GM23338 (cell line): ENCODE results near the gene CFAP53.

ENCODE experiments used
- EZH2 ChIP-seq: fragments of 200-600 bp; sonication (generic); IDR thresholded peaks from one replicate; pipeline ENCODE4 v1.8.0; 2017; ENCODE audit warnings: antibody characterized with exemption, mild to moderate bottlenecking, low read depth; ENCODE audit not compliant: unreplicated experiment
- EZH2phosphoT487 ChIP-seq: fragments of 200-600 bp; sonication (generic); IDR thresholded peaks from one replicate; pipeline ENCODE4 v1.8.1; 2018; ENCODE audit warnings: antibody characterized with exemption; ENCODE audit not compliant: unreplicated experiment
- JUNB ChIP-seq: IDR thresholded peaks from one replicate; pipeline ENCODE4 v1.6.1; 2016; ENCODE audit warnings: antibody characterized with exemption; ENCODE audit not compliant: unreplicated experiment
- POLR2AphosphoS5 ChIP-seq: IDR thresholded peaks from 2 replicates; pipeline ENCODE4 v1.6.1; 2016; ENCODE audit warnings: antibody characterized with exemption, low read depth
- TF ChIP-seq, protein P1 (sequence below), 2 experiments: fragments of 200-600 bp in 1 of 2; sonication (generic) in 1 of 2; conservative IDR thresholded peaks; 2 replicates each; pipeline versions ENCODE4 v1.5.1 to v1.6.1; 2016 to 2017; ENCODE audit warnings: antibody characterized with exemption in 2 of 2, low read depth in 2 of 2, mild to moderate bottlenecking in 2 of 2, moderate library complexity in 1 of 2
- TF ChIP-seq, protein P2 (sequence below): fragments of 250-450 bp; sonication (Bioruptor Pico); IDR thresholded peaks from 2 replicates; pipeline ENCODE4 v1.5.0; 2020; ENCODE audit warnings: mild to moderate bottlenecking, moderate library complexity
- TF ChIP-seq, protein P3 (sequence below): IDR thresholded peaks from one replicate; pipeline ENCODE4 v1.6.1; 2018; ENCODE audit warnings: antibody characterized with exemption; ENCODE audit not compliant: unreplicated experiment

DNA sequence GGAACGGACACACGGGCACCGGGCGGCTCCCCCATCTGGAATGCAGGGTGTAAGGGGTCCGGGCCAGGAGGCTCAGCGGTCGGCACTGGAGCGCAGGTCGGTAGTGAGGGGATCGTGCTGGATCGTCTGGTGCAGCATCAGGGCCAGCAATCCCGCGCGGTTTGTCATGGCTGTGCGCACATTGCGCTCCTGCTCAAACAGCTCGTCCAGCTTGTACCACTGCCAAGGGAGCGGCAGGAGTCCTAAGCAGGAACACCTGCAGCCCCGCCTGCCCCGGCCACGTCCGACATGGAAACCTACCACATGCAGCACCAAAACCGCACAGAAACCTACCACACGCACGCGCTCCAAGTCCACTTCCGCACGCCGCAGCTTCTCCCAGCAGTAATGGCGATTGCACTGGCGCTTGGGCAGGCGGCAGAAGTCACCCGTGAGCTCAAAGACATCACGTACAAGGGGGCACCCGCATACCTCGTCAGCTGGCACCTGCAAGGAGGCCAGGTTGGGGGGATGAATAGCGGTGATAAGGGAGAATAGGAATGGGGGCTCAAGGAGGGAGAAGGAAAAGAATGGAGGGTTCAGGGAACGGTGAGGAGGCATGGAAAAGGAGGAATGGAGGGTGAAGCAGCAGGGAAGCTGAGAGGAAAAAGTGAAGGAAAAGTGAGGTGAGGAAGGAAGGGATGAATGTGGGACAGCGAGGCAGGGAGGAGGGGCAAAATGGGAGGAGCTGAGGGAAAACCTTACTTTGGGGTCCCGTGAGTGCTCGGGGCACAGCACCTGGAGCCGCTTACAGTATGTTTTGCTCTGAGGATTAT, 16.4 kb upstream of the CFAP53 start:
- TF ChIP-seq, protein P1, sequence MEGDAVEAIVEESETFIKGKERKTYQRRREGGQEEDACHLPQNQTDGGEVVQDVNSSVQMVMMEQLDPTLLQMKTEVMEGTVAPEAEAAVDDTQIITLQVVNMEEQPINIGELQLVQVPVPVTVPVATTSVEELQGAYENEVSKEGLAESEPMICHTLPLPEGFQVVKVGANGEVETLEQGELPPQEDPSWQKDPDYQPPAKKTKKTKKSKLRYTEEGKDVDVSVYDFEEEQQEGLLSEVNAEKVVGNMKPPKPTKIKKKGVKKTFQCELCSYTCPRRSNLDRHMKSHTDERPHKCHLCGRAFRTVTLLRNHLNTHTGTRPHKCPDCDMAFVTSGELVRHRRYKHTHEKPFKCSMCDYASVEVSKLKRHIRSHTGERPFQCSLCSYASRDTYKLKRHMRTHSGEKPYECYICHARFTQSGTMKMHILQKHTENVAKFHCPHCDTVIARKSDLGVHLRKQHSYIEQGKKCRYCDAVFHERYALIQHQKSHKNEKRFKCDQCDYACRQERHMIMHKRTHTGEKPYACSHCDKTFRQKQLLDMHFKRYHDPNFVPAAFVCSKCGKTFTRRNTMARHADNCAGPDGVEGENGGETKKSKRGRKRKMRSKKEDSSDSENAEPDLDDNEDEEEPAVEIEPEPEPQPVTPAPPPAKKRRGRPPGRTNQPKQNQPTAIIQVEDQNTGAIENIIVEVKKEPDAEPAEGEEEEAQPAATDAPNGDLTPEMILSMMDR (conservative IDR thresholded peaks at IDR 0.05; ENCODE audit: low read depth in 2 of 2) = no peak
- TF ChIP-seq, protein P2, sequence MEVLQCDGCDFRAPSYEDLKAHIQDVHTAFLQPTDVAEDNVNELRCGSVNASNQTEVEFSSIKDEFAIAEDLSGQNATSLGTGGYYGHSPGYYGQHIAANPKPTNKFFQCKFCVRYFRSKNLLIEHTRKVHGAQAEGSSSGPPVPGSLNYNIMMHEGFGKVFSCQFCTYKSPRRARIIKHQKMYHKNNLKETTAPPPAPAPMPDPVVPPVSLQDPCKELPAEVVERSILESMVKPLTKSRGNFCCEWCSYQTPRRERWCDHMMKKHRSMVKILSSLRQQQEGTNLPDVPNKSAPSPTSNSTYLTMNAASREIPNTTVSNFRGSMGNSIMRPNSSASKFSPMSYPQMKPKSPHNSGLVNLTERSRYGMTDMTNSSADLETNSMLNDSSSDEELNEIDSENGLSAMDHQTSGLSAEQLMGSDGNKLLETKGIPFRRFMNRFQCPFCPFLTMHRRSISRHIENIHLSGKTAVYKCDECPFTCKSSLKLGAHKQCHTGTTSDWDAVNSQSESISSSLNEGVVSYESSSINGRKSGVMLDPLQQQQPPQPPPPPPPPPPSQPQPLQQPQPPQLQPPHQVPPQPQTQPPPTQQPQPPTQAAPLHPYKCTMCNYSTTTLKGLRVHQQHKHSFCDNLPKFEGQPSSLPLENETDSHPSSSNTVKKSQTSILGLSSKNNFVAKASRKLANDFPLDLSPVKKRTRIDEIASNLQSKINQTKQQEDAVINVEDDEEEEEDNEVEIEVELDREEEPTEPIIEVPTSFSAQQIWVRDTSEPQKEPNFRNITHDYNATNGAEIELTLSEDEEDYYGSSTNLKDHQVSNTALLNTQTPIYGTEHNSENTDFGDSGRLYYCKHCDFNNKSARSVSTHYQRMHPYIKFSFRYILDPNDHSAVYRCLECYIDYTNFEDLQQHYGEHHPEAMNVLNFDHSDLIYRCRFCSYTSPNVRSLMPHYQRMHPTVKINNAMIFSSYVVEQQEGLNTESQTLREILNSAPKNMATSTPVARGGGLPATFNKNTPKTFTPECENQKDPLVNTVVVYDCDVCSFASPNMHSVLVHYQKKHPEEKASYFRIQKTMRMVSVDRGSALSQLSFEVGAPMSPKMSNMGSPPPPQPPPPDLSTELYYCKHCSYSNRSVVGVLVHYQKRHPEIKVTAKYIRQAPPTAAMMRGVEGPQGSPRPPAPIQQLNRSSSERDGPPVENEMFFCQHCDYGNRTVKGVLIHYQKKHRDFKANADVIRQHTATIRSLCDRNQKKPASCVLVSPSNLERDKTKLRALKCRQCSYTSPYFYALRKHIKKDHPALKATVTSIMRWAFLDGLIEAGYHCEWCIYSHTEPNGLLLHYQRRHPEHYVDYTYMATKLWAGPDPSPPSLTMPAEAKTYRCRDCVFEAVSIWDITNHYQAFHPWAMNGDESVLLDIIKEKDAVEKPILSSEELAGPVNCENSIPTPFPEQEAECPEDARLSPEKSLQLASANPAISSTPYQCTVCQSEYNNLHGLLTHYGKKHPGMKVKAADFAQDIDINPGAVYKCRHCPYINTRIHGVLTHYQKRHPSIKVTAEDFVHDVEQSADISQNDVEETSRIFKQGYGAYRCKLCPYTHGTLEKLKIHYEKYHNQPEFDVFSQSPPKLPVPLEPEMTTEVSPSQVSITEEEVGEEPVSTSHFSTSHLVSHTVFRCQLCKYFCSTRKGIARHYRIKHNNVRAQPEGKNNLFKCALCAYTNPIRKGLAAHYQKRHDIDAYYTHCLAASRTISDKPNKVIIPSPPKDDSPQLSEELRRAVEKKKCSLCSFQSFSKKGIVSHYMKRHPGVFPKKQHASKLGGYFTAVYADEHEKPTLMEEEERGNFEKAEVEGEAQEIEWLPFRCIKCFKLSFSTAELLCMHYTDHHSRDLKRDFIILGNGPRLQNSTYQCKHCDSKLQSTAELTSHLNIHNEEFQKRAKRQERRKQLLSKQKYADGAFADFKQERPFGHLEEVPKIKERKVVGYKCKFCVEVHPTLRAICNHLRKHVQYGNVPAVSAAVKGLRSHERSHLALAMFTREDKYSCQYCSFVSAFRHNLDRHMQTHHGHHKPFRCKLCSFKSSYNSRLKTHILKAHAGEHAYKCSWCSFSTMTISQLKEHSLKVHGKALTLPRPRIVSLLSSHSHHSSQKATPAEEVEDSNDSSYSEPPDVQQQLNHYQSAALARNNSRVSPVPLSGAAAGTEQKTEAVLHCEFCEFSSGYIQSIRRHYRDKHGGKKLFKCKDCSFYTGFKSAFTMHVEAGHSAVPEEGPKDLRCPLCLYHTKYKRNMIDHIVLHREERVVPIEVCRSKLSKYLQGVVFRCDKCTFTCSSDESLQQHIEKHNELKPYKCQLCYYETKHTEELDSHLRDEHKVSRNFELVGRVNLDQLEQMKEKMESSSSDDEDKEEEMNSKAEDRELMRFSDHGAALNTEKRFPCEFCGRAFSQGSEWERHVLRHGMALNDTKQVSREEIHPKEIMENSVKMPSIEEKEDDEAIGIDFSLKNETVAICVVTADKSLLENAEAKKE (CRISPR knock-in tag) = no peak
- TF ChIP-seq POLR2AphosphoS5 (no peak), EZH2phosphoT487 (no peak), EZH2 (no peak), JUNB (no peak)
- TF ChIP-seq, protein P3, sequence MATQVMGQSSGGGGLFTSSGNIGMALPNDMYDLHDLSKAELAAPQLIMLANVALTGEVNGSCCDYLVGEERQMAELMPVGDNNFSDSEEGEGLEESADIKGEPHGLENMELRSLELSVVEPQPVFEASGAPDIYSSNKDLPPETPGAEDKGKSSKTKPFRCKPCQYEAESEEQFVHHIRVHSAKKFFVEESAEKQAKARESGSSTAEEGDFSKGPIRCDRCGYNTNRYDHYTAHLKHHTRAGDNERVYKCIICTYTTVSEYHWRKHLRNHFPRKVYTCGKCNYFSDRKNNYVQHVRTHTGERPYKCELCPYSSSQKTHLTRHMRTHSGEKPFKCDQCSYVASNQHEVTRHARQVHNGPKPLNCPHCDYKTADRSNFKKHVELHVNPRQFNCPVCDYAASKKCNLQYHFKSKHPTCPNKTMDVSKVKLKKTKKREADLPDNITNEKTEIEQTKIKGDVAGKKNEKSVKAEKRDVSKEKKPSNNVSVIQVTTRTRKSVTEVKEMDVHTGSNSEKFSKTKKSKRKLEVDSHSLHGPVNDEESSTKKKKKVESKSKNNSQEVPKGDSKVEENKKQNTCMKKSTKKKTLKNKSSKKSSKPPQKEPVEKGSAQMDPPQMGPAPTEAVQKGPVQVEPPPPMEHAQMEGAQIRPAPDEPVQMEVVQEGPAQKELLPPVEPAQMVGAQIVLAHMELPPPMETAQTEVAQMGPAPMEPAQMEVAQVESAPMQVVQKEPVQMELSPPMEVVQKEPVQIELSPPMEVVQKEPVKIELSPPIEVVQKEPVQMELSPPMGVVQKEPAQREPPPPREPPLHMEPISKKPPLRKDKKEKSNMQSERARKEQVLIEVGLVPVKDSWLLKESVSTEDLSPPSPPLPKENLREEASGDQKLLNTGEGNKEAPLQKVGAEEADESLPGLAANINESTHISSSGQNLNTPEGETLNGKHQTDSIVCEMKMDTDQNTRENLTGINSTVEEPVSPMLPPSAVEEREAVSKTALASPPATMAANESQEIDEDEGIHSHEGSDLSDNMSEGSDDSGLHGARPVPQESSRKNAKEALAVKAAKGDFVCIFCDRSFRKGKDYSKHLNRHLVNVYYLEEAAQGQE = no peak
